Measurements from ENCODE around the gene ACTR3C. TPM values are rescaled to one million over a fixed set of nuclear protein-coding genes. Genes with fewer than 3 reads are reported as not detected.
A peak's percentile ranks its signal among the peaks of the same experiment; 100 is the strongest.

ACTR3C gene
- total and polyA plus RNA-seq, 2 of the 13 experiments (the other 11 are each of a cell fraction or from before 2014, with no cell fraction given), result 3.8 to 7.5 TPM

- peak overlapping the region in 1 of 3 experiments; percentile 29; a peak in 1 of 6 replicates for H3K4me3 ChIP-seq (replicated peaks in 1 of 3; ENCODE audit: insufficient read depth in 1 of 3, low read depth in 2 of 3, low read length in 3 of 3)
- H3K4me2 ChIP-seq (ENCODE audit: low read depth, low read length), result peak overlapping the region; percentile 67
- 0 out of 2 replicates have a peak overlapping the region, but pooled peaks have one; percentile 2 for H3K9ac ChIP-seq (ENCODE audit: insufficient read depth, low read depth, low read length)
- no peaks in the 10 kb centered on the region for H3K36me3 ChIP-seq (replicated peaks in 1 of 2; ENCODE audit: control insufficient read depth in 1 of 2, insufficient read depth in 2 of 2, low read length in 2 of 2)
- in situ Hi-C loops (cut with HindIII; ENCODE audit: extremely low pct_ligation_motif_present, low pct_unique_long_range_greater_than_20kb) (no loop called here), intact Hi-C loops (cut with micrococcal nuclease; ENCODE audit: unreplicated experiment) (loop anchor here (2.0 to 10.0 kb wide), 3 partner anchors 35 to 72 kb away; partner anchors contain the start of genes ACTR3C and LRRC61)
- no peaks in the 10 kb centered on the region for H3K79me2 ChIP-seq (ENCODE audit: insufficient read depth, low read length)
- ATAC-seq (no peak), FAIRE-seq (no peak), DNase-seq (ENCODE audit: low spot score) (no peak)
- H3K9me3 ChIP-seq (ENCODE audit: low read length), result no peaks in the 10 kb centered on the region
- H4K20me1 ChIP-seq (ENCODE audit: insufficient read depth, low read length), result no peaks in the 10 kb centered on the region
- 47% methylated on average over 8 of the region's 9 CpGs for WGBS (ENCODE audit: low lambda C conversion rate)
- H3K27ac ChIP-seq (ENCODE audit: extremely low read length, insufficient read depth, low read length), result no peak overlapping the region
- H3K27me3 ChIP-seq (ENCODE audit: control insufficient read depth in 1 of 2, insufficient read depth in 2 of 2, low read length in 2 of 2), result no peaks in the 10 kb centered on the region
- TF ChIP-seq ARNT (IDR thresholded peaks at IDR 0.05) (no peak), LCORL (IDR thresholded peaks at IDR 0.05) (no peak), LCORL (CRISPR knock-in tag; IDR thresholded peaks at IDR 0.05) (no peak), CREB1 (IDR thresholded peaks at IDR 0.05) (no peak), CREB1 (CRISPR knock-in tag; IDR thresholded peaks at IDR 0.05) (no peak), ZNF30 (CRISPR knock-in tag; IDR thresholded peaks at IDR 0.05) (no peak), ZSCAN22 (CRISPR knock-in tag; IDR thresholded peaks at IDR 0.05) (no peak), HNRNPH1 (optimal IDR thresholded peaks at IDR 0.05; ENCODE audit: low read depth, low read length) (no peak), SAFB2 (CRISPR knock-in tag; IDR thresholded peaks at IDR 0.05; ENCODE audit: borderline replicate concordance, low read depth) (no peak), PAWR (CRISPR knock-in tag; IDR thresholded peaks at IDR 0.05; ENCODE audit: borderline replicate concordance) (no peak), MAFK (conservative IDR thresholded peaks at IDR 0.05 in 1 of 2, IDR thresholded peaks at IDR 0.05 in 1 of 2; ENCODE audit: low read length in 2 of 2) (no peak), TBL1XR1 (IDR thresholded peaks at IDR 0.05; ENCODE audit: borderline replicate concordance, low read length, partially characterized antibody) (no peak), NPAS2 (CRISPR knock-in tag; IDR thresholded peaks at IDR 0.05; ENCODE audit: borderline replicate concordance) (no peak), THAP8 (CRISPR knock-in tag; IDR thresholded peaks at IDR 0.05; ENCODE audit: borderline replicate concordance) (no peak), ZNF263 (CRISPR knock-in tag; IDR thresholded peaks at IDR 0.05) (no peak), ZKSCAN8 (CRISPR knock-in tag; IDR thresholded peaks at IDR 0.05; ENCODE audit: borderline replicate concordance) (no peak), GRHL1 (CRISPR knock-in tag; conservative IDR thresholded peaks at IDR 0.05) (no peak), ZNF746 (CRISPR knock-in tag; IDR thresholded peaks at IDR 0.05) (no peak)
- no TSS peak for BruUV-seq (replicated peaks)
- H3K4me1 ChIP-seq (ENCODE audit: insufficient read depth, low read length), result peaks cover 64% of the 10 kb centered on the region
- ChIA-PET POLR2A (interaction anchor here (1.4 kb wide), 1 partner anchor 32 kb away, joined by 5 read pairs; no protein-coding TSS in a partner anchor), CTCF (ENCODE audit: low intra/inter-chr PET ratio, low total read pairs) (interaction anchor here (2.5 to 4.3 kb wide), 2 partner anchors 32 to 64 kb away, joined by 10 to 45 read pairs; no protein-coding TSS in a partner anchor)
- H2AFZ ChIP-seq (ENCODE audit: low read length), result no peak overlapping the region
Observed at GRCh38 chr7:150357270-150357669, 33.9 kb upstream of the ACTR3C start.

All from HepG2 (cell line).